ENCODE results near the gene PSMB4. TPM values are rescaled to one million over a fixed set of nuclear protein-coding genes. Genes with fewer than 3 reads are reported as not detected.

The PSMB4 gene
- total RNA-seq, 1 donor from 2014 or later, result 243 TPM

GRCh38 chr1:151443846-151444782 lies 44.7 kb downstream of the PSMB4 start:
- H3K9me3 Mint-ChIP-seq, result no peaks in the 10 kb centered on the region
- peak; percentile 79 for TF ChIP-seq CTCF (conservative IDR thresholded peaks at IDR 0.05)
- no peaks in the 10 kb centered on the region for H3K27me3 Mint-ChIP-seq
- peaks cover 23% of the 10 kb centered on the region for H3K36me3 Mint-ChIP-seq
- peak overlapping the region; percentile 42 for H3K27ac Mint-ChIP-seq
- H3K4me3 Mint-ChIP-seq, result no peak overlapping the region
- no peak for DNase-seq (ENCODE audit: extremely low spot score, unreplicated experiment)
- H3K4me1 Mint-ChIP-seq (ENCODE audit: unreplicated experiment), result peaks cover 21% of the 10 kb centered on the region

GRCh38 chr1:151444783-151445177 lies 45.4 kb downstream of the PSMB4 start:
- no peak overlapping the region for H3K27ac Mint-ChIP-seq
- peaks cover 26% of the 10 kb centered on the region for H3K36me3 Mint-ChIP-seq
- no peak overlapping the region for H3K4me3 Mint-ChIP-seq
- no peaks in the 10 kb centered on the region for H3K9me3 Mint-ChIP-seq
- DNase-seq (ENCODE audit: extremely low spot score, unreplicated experiment), result no peak
- TF ChIP-seq CTCF (conservative IDR thresholded peaks at IDR 0.05), result no peak
- H3K27me3 Mint-ChIP-seq, result no peaks in the 10 kb centered on the region
- peaks cover 21% of the 10 kb centered on the region for H3K4me1 Mint-ChIP-seq (ENCODE audit: unreplicated experiment)

GRCh38 chr1:151447696-151448095 lies 48.3 kb downstream of the PSMB4 start:
- no peak for TF ChIP-seq CTCF (conservative IDR thresholded peaks at IDR 0.05)
- H3K9me3 Mint-ChIP-seq, result no peaks in the 10 kb centered on the region
- no peak overlapping the region for H3K4me3 Mint-ChIP-seq

More at GRCh38 chr1:151447696-151448095, 48.3 kb downstream of the PSMB4 start:
- Mint-ChIP-seq H3K27ac (no peak overlapping the region), H3K4me1 (ENCODE audit: unreplicated experiment) (peaks cover 21% of the 10 kb centered on the region), H3K27me3 (no peaks in the 10 kb centered on the region), H3K36me3 (peaks cover 17% of the 10 kb centered on the region)
- DNase-seq (ENCODE audit: extremely low spot score, unreplicated experiment), result no peak

Other genes with a start within 250 kb of the PSMB4 start
- not detected in 2 replicates for gene TNFAIP8L2, start 242.9 kb upstream of the PSMB4 start, total RNA-seq (ENCODE audit: low replicate concordance)
- gene LYSMD1, start 233.7 kb upstream of the PSMB4 start, total RNA-seq (ENCODE audit: low replicate concordance), result 8.9 and 12.3 TPM in 2 replicates
- 39.3 and 42.1 TPM in 2 replicates for gene SCNM1, start 233.4 kb upstream of the PSMB4 start, total RNA-seq (ENCODE audit: low replicate concordance)
- 1.9 TPM in 2 replicates for gene TMOD4, start 223.6 kb upstream of the PSMB4 start, total RNA-seq (ENCODE audit: low replicate concordance)
- gene VPS72, start 209.4 kb upstream of the PSMB4 start, total RNA-seq (ENCODE audit: low replicate concordance), result 95.8 and 97.4 TPM in 2 replicates
- 69.8 and 77.3 TPM in 2 replicates for gene PIP5K1A, start 201.0 kb upstream of the PSMB4 start, total RNA-seq (ENCODE audit: low replicate concordance)
- 146 and 170 TPM in 2 replicates for gene PSMD4, start 144.8 kb upstream of the PSMB4 start, total RNA-seq (ENCODE audit: low replicate concordance)
- 29.6 and 31.7 TPM in 2 replicates for gene ZNF687, start 117.3 kb upstream of the PSMB4 start, total RNA-seq (ENCODE audit: low replicate concordance)
- 59.6 and 60.7 TPM in 2 replicates for gene PI4KB, start 72.2 kb upstream of the PSMB4 start, total RNA-seq (ENCODE audit: low replicate concordance)
- gene RFX5, start 52.3 kb upstream of the PSMB4 start, total RNA-seq (ENCODE audit: low replicate concordance), result 27.3 and 66.5 TPM in 2 replicates
- 20.5 and 39.2 TPM in 2 replicates for gene SELENBP1, start 26.9 kb upstream of the PSMB4 start, total RNA-seq (ENCODE audit: low replicate concordance)
- gene POGZ, start 59.9 kb downstream of the PSMB4 start, total RNA-seq (ENCODE audit: low replicate concordance), result 73.1 and 126 TPM in 2 replicates
- gene CGN, start 111.8 kb downstream of the PSMB4 start, total RNA-seq (ENCODE audit: low replicate concordance), result 29.0 and 52.8 TPM in 2 replicates
- 15.5 and 34.7 TPM in 2 replicates for gene TUFT1, start 140.7 kb downstream of the PSMB4 start, total RNA-seq (ENCODE audit: low replicate concordance)
- 33.1 and 40.7 TPM in 2 replicates for gene SNX27, start 212.5 kb downstream of the PSMB4 start, total RNA-seq (ENCODE audit: low replicate concordance)